ENCODE data around the gene KIRREL3. TPM values are rescaled to one million over a fixed set of nuclear protein-coding genes. Genes with fewer than 3 reads are reported as not detected.

The KIRREL3 gene
- polyA plus RNA-seq, 2 of the 4 experiments (the other 2 are of a cell fraction): 3.0 to 11.0 TPM

- peak overlapping the region; percentile 7; the same call in 1 of the 3 replicates for H3K4me3 ChIP-seq
- POLR2A ChIA-PET: no interaction called here
Measured at GRCh38 chr11:126917531-126918204, 82.9 kb downstream of the KIRREL3 start.

GRCh38 chr11:126915430-126915829, 85.1 kb downstream of the KIRREL3 start:
- H3K4me3 ChIP-seq: no peak overlapping the region

More at GRCh38 chr11:126917531-126918204, 82.9 kb downstream of the KIRREL3 start:
- peak; percentile 94 to 97 for ATAC-seq
- Histone ChIP-seq H3K27ac (peak overlapping the region; percentile 71 to 93), H3K9me3 (no peaks in the 10 kb centered on the region), H3K4me1 (peaks cover 34% of the 10 kb centered on the region), H3K4me2 (peak overlapping the region; percentile 66)
- WGBS (ENCODE audit: missing lambda C conversion rate): 11% methylated on average over 9 of the region's 9 CpGs
- FAIRE-seq: peak; percentile 59
- peak; percentile 52 to 89 for DNase-seq (ENCODE audit: low read depth in 1 of 2, low spot score in 1 of 2)
- TF ChIP-seq EP300 (IDR thresholded peaks at IDR 0.05) (peak in 1 of 2 experiments; percentile 53; a peak in 2 of 5 replicates), CEBPB (IDR thresholded peaks at IDR 0.05) (peak in 1 of 2 experiments; percentile 53; a peak in 1 of 4 replicates), JUNB (IDR thresholded peaks at IDR 0.05) (peak; percentile 68), MAFK (IDR thresholded peaks at IDR 0.05; ENCODE audit: partially characterized antibody) (peak; percentile 89), HDAC2 (IDR thresholded peaks at IDR 0.05) (no peak), JUN (IDR thresholded peaks at IDR 0.05) (peak in 1 of 2 experiments; percentile 43; a peak in 1 of 5 replicates), NFE2L2 (conservative IDR thresholded peaks at IDR 0.05; ENCODE audit: low read length) (peak; percentile 50), BHLHE40 (IDR thresholded peaks at IDR 0.05; ENCODE audit: low read depth, low read length) (no peak), FOSL2 (IDR thresholded peaks at IDR 0.05) (peak; percentile 73), FOSL2 (CRISPR knock-in tag; IDR thresholded peaks at IDR 0.05) (peak; percentile 96), MAX (IDR thresholded peaks at IDR 0.05) (peak; percentile 61; the same call in 1 of the 2 replicates)
- CTCF ChIA-PET: interaction anchor here (2.2 kb wide), 1 partner anchor 73 kb away, joined by 6 read pairs; no protein-coding TSS in a partner anchor

GRCh38 chr11:126914941-126915340, 85.6 kb downstream of the KIRREL3 start:
- CTCF ChIA-PET: no interaction called here
- Histone ChIP-seq H3K4me1 (peaks cover 38% of the 10 kb centered on the region), H3K4me3 (no peak overlapping the region), H3K9me3 (no peaks in the 10 kb centered on the region), H3K27ac (peak overlapping the region in 1 of 2 experiments; percentile 56; a peak in 2 of 6 replicates), H3K4me2 (no peak overlapping the region)
- FAIRE-seq (no peak), ATAC-seq (no peak), DNase-seq (ENCODE audit: low read depth in 1 of 2, low spot score in 1 of 2) (no peak)
- POLR2A ChIA-PET: no interaction called here
- 90% methylated on average over 1 of the region's 1 CpG for WGBS (ENCODE audit: missing lambda C conversion rate)
- TF ChIP-seq ZFP36 (IDR thresholded peaks at IDR 0.05; ENCODE audit: borderline replicate concordance, partially characterized antibody): no peak
- no peak for TF ChIP-seq JUN (IDR thresholded peaks at IDR 0.05)
- no peak for TF ChIP-seq E2F6 (IDR thresholded peaks at IDR 0.05; ENCODE audit: borderline replicate concordance, low read depth)
- TF ChIP-seq HOXB13 (CRISPR knock-in tag; IDR thresholded peaks at IDR 0.05; ENCODE audit: low read depth): no peak
- TF ChIP-seq HEYL (CRISPR knock-in tag; IDR thresholded peaks at IDR 0.05): no peak

More at GRCh38 chr11:126915430-126915829, 85.1 kb downstream of the KIRREL3 start:
- ATAC-seq: no peak
- no peak for DNase-seq (ENCODE audit: low read depth in 1 of 2, low spot score in 1 of 2)
- POLR2A ChIA-PET: no interaction called here
- FAIRE-seq: no peak
- peaks cover 37% of the 10 kb centered on the region for H3K4me1 ChIP-seq
- CTCF ChIA-PET: interaction anchor here (0.6 kb wide), 1 partner anchor 75 kb away, joined by 3 read pairs; no protein-coding TSS in a partner anchor
- 84% methylated on average over 4 of the region's 4 CpGs for WGBS (ENCODE audit: missing lambda C conversion rate)
- peak overlapping the region; percentile 30 to 93; a peak in 4 of 6 replicates for H3K27ac ChIP-seq
- no peaks in the 10 kb centered on the region for H3K9me3 ChIP-seq
- no peak for TF ChIP-seq CHD4 (IDR thresholded peaks at IDR 0.05; ENCODE audit: borderline replicate concordance)
- no peak for TF ChIP-seq HMGXB4 (CRISPR knock-in tag; IDR thresholded peaks at IDR 0.05; ENCODE audit: borderline replicate concordance)
- H3K4me2 ChIP-seq: no peak overlapping the region

- CTCF ChIA-PET: no interaction called here
- peaks cover 36% of the 10 kb centered on the region for H3K4me1 ChIP-seq
- 38% methylated on average over 1 of the region's 1 CpG for WGBS (ENCODE audit: missing lambda C conversion rate)
- TF ChIP-seq KDM5A (IDR thresholded peaks at IDR 0.05): no peak
- no peak for TF ChIP-seq E2F6 (IDR thresholded peaks at IDR 0.05; ENCODE audit: borderline replicate concordance, low read depth)
- TF ChIP-seq HDAC2 (IDR thresholded peaks at IDR 0.05): no peak
- no peak for TF ChIP-seq NR3C1 (IDR thresholded peaks at IDR 0.05)
- no peak for TF ChIP-seq MAZ (IDR thresholded peaks at IDR 0.05; ENCODE audit: borderline replicate concordance, low read depth, low read length)
- TF ChIP-seq TP53 (CRISPR knock-in tag; IDR thresholded peaks at IDR 0.05): no peak
- TF ChIP-seq FOXS1 (CRISPR knock-in tag; IDR thresholded peaks at IDR 0.05): no peak
- TF ChIP-seq CHD4 (IDR thresholded peaks at IDR 0.05; ENCODE audit: borderline replicate concordance): no peak
- TF ChIP-seq POLR2A (IDR thresholded peaks at IDR 0.05; ENCODE audit: low read length): no peak
- TF ChIP-seq EHF (CRISPR knock-in tag; IDR thresholded peaks at IDR 0.05): no peak
- no peak for TF ChIP-seq RAD21 (conservative IDR thresholded peaks at IDR 0.05 in 1 of 2, IDR thresholded peaks at IDR 0.05 in 1 of 2)
- no peak for TF ChIP-seq TFCP2L1 (CRISPR knock-in tag; IDR thresholded peaks at IDR 0.05)
- no peak for TF ChIP-seq CBX2 (IDR thresholded peaks at IDR 0.05; ENCODE audit: borderline replicate concordance, low read depth)
- no peak for TF ChIP-seq MYC (IDR thresholded peaks at IDR 0.05; ENCODE audit: borderline replicate concordance, low read length)
- FAIRE-seq (no peak), ATAC-seq (no peak), DNase-seq (ENCODE audit: low read depth in 1 of 2, low spot score in 1 of 2) (no peak)
- no peak overlapping the region for H3K4me3 ChIP-seq
- POLR2A ChIA-PET: no interaction called here
- H3K27ac ChIP-seq: peak overlapping the region in 1 of 2 experiments; percentile 56; a peak in 2 of 6 replicates
- no peaks in the 10 kb centered on the region for H3K9me3 ChIP-seq
- no peak overlapping the region for H3K4me2 ChIP-seq
Measured at GRCh38 chr11:126914166-126914565, 86.4 kb downstream of the KIRREL3 start.

Measured in A549 (cell line).